GM21786 (cell line): ENCODE data around the gene ARL4C.
"Not testable (repeated sequence)": the region's sequence is repeated elsewhere in the genome, so short reads cannot be mapped to it uniquely, and the experiment has no call there.

Experiments
- ATAC-seq: cut with Tn5 transposase; IDR thresholded peaks from one replicate; pipeline ENCODE4 v1.9.1; 2021; ENCODE audit not compliant: unreplicated experiment

The ARL4C gene

DNA sequence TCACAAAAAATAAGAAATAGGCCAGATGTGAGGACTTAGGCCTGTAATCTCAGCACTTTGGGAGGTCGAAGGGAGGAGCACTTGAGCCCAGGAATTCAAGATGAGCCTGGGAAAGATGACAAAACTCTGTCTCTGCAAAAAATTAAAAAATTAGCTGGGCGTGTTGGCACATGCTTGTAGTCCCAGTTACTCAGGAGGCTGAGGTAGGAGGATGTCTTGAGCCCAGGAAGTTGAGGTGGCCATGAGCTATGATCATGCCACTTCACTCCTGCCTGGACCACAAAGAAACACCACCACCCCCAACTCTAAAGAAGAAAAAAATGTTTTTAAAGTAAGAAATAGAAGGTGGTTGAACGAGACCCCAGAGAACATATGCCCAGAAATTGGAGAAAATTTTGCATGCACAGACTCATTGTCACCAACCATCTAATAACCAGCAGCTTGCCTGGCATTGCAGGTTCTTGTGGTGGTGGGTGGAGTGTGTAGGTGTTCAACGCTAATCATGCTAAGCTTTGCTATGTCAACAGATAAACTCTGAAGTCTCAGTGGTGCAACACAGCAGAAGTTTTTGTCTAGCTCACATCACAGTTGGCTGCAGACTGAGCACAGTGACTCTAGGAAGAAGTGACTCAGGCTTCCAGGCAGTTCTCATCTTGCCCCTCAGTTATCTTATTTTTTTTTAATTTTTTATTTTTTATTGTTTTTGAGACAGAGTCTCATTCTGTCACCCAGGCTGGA, 18.6 kb downstream of the ARL4C start:
- no peak for ATAC-seq

DNA sequence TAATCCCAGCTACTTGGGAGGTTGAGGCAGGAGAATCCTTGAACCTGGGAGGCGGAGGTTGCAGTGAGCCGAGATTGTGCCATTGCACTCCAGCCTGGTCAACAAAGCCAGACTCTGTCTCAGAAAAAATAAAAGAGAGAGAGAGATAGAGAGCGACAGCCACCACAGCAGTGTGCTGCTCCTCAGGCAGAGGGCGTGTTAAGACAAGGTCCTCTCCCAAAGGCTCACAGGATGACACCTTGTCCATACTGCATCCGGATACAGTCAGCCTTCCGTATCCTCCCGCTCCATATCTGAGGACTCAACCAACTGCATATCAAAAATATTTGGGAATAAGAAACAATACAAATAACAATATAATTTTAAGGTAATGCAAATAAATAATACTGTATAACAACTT, 20.1 kb downstream of the ARL4C start:
- no peak for ATAC-seq

DNA sequence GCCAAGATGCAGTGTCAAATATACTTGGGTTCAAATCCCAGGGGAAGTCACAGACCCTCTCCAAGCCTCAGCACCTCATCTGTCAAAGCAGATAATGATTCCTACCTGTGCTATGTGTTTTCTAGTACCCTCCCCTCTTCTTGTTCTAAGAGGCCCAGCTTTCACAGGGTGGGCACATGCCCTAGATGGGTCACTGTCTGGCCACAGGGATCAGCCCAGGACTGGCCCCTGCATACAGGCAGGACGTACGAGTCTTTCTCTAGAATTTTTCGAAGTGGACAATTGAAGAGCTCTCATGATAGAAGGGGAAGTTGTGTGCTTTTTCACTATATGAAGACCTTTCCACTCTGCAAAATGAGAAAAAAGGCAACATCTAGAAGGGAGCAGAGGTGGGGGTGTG, 22.2 kb downstream of the ARL4C start:
- no peak for ATAC-seq

DNA sequence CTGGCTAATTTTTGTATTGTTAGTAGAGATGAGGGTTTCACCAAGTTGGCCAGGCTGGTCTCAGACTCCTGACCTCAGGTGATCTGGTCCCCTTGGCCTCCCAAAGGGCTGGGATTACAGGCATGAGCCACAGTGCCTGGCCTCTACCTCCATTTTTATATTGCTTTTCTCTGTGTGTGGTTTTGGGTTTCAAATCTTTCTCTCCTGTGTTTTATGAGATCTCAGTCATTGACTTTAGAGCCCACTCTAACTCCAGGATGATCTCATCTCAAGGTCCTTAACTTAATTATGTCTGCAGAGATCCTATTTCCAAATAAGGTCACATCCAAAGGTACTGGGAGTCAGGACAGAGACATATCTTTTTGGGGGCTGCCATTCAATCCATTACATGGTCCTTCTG, 24.7 kb downstream of the ARL4C start:
- no peak for ATAC-seq

DNA sequence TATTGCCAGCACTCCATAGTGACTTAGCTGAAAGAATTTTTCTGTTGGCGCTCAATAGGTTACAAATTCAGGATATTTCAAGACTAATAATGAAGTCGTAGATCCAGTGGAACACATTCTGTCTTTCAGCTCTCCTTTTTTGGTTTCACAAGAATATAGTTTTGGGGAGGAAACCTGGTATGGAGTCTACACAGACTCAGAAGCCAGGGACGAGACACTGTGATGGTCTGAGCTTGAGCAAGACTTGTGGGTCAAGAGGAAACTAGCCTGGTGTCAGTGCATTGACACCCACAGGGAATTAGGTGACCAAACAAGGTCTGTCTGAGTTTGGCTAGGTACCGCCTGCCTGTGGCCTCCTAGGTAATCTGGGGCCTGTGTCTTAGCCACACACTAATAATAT, 26.9 kb downstream of the ARL4C start:
- no peak for ATAC-seq

DNA sequence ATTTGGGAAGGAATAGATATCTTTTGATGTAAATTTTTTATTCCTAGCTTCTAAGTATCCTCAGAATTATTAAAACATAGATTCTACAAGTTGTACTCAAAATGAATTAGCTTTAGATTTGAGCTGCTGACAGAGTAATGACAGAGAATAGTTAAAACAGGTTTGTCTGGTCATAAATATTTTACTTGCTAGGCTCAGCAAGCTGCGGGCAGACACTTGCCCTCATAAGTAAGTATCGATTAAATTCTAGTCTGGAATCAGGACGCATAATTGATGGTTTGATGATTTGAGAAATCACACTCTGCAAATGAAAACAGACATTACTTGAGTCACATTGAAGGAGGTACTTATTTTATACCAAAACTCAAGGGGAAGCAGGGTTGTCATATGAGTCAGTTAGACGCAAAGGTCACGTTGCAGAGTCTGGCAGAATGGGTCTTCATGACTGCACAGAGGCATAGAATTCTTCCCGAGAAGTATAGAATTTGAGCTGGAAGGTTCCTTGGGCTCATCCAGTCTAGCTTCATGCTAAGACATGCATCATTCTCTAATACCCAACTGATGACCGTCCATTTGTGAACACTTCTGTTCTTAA, 27.5 kb downstream of the ARL4C start:
- ATAC-seq: no peak

DNA sequence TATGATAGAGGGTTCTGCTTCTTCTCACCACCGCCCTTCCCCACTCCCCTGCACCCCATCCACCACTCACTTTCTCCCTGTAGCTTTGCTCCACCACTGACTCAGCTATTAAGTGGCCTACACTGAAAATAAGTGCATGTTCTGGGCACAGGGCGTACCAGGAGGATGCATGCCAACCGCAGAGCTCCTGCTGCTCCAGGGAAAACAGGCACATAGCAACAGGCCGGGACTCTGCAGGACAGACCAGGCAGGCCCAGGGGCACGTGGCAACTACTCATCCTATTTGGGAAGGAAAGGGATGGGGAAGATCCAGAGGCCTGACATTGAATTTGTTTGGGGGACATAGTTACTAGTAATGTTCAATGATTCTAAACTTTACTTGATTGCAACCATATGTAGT, 28.4 kb downstream of the ARL4C start:
- no peak for ATAC-seq

DNA sequence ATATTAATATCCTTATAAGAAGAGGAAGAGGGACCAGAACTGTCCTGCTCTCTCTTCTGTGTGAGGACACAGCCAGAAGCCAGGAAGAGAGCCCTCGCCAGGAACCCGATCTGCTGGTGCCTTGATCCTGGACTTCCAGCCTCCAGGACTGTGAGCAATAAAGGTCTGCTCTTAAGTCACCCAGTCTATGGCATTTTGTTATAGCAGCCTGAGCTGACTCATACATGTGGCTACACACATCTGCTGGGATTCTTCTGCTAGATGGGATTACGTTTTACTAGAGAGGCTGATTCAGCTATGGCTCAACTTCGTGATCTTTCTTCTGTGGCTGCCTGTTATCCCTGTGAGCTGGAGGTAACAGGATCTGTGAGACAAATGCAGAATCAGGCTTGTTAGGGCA, 29.6 kb downstream of the ARL4C start:
- no peak for ATAC-seq

DNA sequence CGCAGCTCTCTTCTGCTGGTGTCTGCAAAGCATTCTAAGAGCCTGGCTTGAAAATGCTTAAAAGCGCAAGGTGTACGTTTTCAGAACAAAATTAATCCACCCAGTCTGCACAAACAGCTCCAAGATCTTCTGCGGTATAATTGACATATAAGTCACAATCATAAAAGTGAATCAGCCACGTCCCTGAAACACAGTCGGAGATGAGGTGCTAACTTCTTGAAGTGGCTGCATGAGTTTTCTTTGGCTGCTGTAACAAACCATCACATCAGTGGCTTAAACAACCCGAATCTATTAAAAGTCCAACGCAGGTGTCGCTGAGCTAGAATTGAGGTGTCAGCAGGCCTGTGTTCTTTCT, 32.6 kb downstream of the ARL4C start:
- ATAC-seq: no peak

DNA sequence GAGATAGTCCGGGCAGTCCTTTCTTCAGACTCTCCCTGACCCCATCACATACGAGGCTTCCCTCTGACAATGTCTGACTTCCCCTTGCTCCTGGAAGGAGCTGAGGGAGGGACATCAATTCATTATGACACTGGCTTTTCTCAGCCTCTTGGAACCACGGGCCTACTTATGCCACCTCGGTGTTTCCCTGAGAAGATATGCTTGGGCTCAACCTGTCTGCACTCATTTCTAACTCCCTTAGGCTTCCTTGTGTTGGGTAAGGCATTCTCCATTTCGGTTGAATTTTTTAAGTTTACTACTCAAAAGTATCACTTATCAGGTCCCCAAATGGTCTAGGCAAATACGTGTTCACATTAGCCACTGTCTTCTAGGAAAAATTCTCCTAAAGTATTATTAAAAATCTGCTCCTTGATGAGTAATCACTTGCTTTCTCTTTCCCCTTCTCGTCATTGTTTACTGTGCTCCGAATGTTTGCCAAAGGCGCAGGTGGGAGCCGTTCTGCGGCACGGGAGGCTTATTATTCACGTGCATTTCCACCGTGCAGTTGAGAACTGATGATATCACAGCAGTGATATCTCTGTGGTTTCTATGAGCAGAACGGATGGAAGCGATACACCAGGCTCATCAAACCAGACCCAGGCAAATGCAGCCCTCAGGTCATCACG, 33.1 kb downstream of the ARL4C start:
- ATAC-seq: no peak

DNA sequence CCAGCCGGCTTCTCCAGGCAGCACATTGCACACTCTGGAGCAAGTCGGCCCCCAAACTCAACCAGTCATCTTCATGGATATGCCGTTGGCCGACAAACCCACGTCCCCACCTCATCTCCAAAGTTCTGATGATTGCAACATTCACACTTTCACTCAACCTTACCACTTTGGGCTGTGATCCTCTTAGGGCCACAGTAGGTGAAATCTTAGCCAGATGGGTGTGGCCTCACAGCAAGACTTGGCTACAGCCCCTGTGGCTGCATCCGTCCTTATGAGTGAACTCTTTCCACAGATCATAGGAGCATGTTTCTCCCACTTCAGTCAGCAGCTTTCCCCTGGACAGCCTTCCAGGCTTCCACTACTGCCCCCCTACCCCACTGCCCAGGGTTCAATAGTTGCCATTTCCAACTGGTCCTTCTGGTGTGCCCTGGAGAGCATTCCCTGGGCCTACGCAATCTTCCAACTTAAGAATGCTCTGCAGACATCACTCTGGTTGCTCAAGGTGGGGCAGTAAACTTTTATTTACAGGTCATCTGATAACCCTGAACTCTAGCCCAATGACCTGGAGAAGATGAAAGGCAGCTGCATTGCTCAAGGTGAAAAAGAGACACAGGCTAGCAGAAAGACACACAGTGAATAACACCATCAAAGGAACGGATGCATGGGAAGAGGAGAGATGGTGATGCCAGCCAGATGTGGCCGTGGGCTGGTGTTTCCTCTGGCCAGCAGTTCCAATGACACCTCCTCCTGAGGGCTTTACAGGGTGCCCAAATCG, 34.5 kb downstream of the ARL4C start:
- ATAC-seq: no peak

DNA sequence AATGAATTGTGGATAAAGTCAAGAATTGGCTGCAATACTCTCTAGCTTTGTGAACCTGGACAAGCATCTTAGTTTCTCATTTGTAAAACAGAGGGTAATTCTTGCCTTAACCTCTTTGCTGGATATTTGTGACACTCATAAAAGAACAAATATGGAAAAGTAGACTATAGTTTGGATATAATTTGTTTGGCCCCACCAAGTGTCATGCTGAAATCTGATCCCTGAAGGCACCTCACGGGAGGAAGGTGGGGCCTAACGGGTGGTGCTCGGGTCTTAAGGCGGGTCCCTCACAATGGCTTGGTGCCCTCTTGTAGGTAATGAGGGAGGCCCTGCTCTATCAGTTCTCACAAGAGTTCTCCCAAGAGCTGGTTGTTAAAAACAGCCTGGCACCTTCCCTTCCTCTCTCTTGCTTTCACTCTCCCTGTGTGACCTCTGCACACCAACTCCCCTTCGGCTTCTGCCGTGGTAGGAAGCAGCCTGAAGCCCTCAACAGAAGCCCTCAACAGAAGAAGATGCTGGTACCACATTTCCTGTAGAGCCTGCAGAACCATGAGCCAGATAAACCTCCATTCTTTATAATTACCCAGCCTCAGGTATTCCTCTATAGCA, 37.4 kb downstream of the ARL4C start:
- ATAC-seq: no peak

DNA sequence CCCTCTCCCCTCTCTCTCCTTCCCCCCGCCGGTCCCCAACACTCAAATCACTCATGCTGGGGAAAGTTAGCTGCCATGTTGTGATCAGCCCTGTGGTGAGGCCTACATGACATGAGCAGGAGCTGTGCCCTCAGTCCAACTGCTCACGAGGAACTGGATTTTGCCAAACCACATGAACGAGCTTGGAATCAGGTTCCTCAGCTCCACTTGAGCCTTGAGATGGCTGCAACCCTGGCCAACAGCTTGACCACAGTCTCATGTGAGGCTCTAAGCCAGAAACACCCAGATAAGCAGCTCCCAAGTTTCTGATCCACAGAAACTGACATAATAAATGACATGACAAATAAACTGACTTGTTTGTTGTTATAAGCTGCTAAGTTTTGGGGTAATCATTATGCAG, 38.4 kb downstream of the ARL4C start:
- no peak for ATAC-seq

DNA sequence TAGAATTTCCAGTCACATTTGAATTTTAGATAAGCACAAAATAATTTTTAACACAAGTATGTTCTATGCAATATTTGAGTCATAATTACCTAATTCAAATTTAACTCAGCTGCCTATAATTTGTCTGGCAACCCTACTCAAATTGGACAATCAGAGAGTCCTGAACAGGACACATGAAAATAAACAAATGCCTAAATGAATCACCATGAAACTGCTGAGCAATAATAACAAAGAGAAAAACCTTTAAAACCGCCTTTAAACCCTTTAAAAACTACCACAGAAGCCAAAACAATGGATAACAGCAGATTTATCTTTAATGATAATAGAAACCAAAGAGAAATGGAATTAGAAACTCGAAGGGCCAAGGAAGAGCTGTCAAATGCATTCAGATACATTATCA, 39.5 kb downstream of the ARL4C start:
- ATAC-seq: no peak

DNA sequence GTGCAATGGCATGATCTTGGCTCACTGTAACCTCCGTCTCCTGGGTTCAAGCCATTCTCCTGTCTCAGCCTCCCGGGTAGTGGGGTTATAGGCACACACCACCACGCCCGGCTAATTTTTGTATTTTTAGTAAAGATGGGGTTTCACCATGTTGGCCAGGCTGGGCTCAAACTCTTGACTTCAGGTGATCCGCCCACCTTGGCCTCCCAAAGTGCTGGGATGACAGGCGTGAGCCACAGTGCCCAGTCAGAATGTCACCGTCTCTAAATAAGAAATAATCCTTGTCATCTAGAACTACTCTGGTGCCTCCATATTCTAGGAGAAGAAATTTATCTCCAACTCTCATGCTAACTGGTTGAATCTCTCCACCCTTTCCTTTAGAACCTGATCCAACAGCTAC, 41.6 kb downstream of the ARL4C start:
- not testable (repeated sequence) for ATAC-seq

DNA sequence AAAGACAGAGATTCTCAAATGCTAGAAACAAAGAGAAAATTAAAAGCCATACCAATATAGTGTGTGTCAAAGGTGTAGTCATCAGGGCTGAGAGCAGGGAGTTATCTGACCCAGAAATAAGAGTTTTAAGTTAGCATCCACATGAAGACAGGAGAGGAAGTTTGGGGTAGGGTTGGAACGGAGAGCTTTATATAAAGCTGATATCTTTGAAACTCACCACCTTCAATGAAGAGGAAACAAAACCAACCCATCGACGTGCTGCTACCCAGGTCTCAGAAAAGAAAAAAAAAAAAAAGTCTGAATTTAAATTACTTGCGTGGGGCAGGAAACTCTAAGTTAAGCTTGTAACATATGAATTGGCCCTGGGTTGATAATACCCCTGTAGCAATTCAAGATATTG, 42.4 kb downstream of the ARL4C start:
- ATAC-seq: no peak

DNA sequence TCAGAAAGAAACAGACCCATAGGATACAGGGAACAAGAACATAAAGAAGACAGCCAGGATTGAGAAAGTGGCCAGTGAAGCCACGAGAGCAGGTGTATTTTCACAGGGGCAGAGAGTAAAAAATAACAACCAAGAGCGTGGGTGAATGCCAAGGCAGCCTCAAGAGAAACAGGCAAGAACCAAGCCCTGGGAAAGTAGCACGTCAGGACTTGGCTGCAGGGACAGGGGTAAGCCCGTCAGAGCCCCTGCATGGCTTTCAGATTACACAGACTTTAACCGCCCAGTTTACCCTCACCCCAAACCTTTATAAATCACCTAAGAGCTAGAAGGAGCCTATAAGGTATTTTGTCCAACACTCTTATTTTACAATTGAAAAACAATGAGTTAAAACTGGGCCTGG, 43.7 kb downstream of the ARL4C start:
- no peak for ATAC-seq

DNA sequence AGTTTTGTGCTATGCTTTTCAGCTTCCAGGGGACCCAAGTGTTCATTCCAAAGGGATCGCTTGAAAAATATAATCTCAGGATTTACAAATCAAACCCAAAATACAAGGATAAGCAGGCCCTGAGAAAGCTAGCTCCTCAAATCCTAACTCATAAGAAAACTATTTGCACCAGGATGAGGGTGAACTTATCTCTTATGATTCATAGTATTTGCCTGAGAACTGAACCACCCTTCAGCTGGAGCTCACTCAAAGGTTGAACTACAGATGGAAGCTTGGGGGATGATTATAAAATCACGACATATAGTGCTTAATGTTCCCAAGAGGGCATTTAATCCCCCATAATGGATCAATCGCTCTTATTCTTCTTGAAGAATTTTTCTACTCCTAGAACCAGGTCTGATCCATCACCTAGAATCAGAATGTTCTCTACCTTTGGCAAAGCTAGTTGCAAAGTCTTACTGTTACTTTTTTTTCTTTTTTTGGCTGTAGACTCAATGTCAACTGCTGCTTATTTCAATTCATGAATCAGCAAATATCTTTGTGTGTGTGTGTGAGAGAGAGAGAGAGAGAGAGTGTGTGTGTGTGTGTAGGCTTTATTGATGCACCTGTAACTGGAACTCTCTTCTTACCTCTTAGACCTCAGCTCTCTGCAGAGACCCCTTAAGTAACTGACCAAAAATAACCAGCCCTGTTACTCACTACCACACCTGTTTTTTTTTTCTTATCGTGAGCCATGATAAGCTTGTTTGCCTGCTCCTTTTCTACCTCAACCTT, 44.8 kb downstream of the ARL4C start:
- no peak for ATAC-seq

DNA sequence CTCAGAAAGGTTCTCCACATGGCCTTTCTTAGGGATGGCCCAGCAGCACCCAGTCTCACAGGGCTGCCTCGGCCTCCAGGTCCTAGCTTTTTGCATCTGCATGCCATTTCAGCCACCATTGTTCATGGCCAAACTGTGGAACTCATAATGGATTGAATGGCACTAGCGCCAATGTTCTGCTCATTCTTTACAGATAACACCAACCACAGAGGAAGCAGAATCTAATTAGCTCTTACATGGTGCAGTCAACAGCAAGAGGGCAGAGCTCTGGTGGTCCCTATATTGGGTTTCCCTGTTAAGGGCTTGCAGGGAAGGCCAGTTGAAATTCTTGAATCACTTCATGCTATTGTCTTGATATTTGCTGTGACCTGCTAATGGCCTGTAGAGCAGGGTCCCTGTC, 45.6 kb downstream of the ARL4C start:
- no peak for ATAC-seq

DNA sequence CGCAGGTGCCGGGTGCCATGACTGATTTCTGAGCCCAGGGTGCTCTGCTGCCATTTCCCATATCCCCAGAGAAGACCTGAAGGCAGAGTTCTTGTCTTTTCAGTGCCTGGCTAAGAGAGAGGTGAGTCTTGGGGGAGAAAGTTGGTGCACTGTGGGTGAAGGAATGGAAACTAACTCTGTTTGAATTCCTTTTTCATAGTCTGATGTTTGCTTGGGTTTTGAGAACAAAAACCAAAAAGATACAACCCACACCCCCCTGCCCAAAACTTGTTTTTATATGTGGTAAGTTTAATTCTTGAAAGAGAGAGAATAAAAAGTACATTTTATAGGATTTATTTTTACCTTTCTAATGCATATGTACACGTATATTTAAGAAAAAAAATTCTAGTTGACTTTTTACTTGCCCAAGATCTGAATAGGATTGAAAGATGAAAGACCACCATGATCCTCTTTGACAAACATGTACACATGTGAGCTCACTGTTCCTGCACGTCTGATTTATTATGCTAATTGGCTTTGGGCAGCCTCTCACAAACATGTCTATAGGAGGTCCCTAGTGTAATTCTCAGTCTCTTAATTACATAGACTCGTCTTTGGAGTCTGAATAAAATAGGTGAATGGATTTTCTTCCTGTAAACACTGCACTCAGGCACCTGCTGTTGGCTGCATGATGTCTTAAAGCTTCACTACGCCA, 46.3 kb downstream of the ARL4C start:
- ATAC-seq: no peak
